Measurements from ENCODE around the gene BCS1L.
A peak's percentile ranks its signal among the peaks of the same experiment; 100 is the strongest.

Gene BCS1L

GRCh38 chr2:218642786-218643185, 16.7 kb upstream of the BCS1L start:
- Histone ChIP-seq H2AFZ (ENCODE audit: insufficient read depth, low read length, poor library complexity) (no peak overlapping the region), H2BK12ac (ENCODE audit: low read length) (no peak overlapping the region), H3K9me3 (ENCODE audit: insufficient read depth, low read depth, low read length) (peaks cover 4% of the 10 kb centered on the region), H4K8ac (ENCODE audit: low read depth, low read length) (no peak overlapping the region), H3K36me3 (ENCODE audit: control insufficient read depth in 1 of 2, insufficient read depth in 2 of 2, low read length in 2 of 2) (peaks cover 60 to 72% of the 10 kb centered on the region in 2 experiments), H3K4me2 (ENCODE audit: low read length) (no peak overlapping the region), H2BK120ac (ENCODE audit: insufficient read depth, low read length, poor library complexity) (no peak overlapping the region), H3K14ac (ENCODE audit: low read length) (no peak overlapping the region), H3K4me3 (ENCODE audit: low read depth, low read length) (no peak overlapping the region), H2AK5ac (ENCODE audit: low read length) (no peak overlapping the region), H3K27ac (ENCODE audit: low read depth, low read length) (no peak overlapping the region), H3K79me2 (ENCODE audit: control insufficient read depth, insufficient read depth, low read length, poor library complexity) (no peaks in the 10 kb centered on the region), H3K79me1 (ENCODE audit: low read length) (no peaks in the 10 kb centered on the region), H4K12ac (ENCODE audit: low read depth, low read length) (no peak overlapping the region), H2BK5ac (ENCODE audit: low read depth, low read length, poor library complexity) (no peak overlapping the region), H3K27me3 (ENCODE audit: insufficient read depth, low read length) (no peaks in the 10 kb centered on the region), H3K4ac (ENCODE audit: low read depth, low read length) (no peak overlapping the region), H3K23ac (ENCODE audit: low read length) (no peak overlapping the region), H3K9ac (ENCODE audit: low read length) (no peak overlapping the region), H4K91ac (ENCODE audit: low read depth, low read length) (no peak overlapping the region), H3K18ac (ENCODE audit: low read length) (no peak overlapping the region), H3K4me1 (ENCODE audit: control insufficient read depth in 1 of 2, insufficient read depth in 2 of 2, low read length in 2 of 2) (no peaks in the 10 kb centered on the region)
- no peak for DNase-seq
- WGBS (ENCODE audit: extremely low coverage, insufficient coverage, insufficient read length), result no CpG with 5 or more reads among the region's 17 CpGs

GRCh38 chr2:218643751-218644310, 15.7 kb upstream of the BCS1L start:
- H2AFZ ChIP-seq (ENCODE audit: insufficient read depth, low read length, poor library complexity), result no peak overlapping the region
- H4K12ac ChIP-seq (ENCODE audit: low read depth, low read length), result no peak overlapping the region
- H3K4me1 ChIP-seq (ENCODE audit: control insufficient read depth in 1 of 2, insufficient read depth in 2 of 2, low read length in 2 of 2), result no peaks in the 10 kb centered on the region
- H3K14ac ChIP-seq (ENCODE audit: low read length), result no peak overlapping the region
- H3K27ac ChIP-seq (ENCODE audit: low read depth, low read length), result no peak overlapping the region
- H3K4me2 ChIP-seq (ENCODE audit: low read length), result no peak overlapping the region
- no peaks in the 10 kb centered on the region for H3K27me3 ChIP-seq (ENCODE audit: insufficient read depth, low read length)
- no peak overlapping the region for H2BK12ac ChIP-seq (ENCODE audit: low read length)
- no peak overlapping the region for H4K8ac ChIP-seq (ENCODE audit: low read depth, low read length)
- peaks cover 4% of the 10 kb centered on the region for H3K9me3 ChIP-seq (ENCODE audit: insufficient read depth, low read depth, low read length)
- no peak overlapping the region for H3K9ac ChIP-seq (ENCODE audit: low read length)
- WGBS (ENCODE audit: extremely low coverage, insufficient coverage, insufficient read length), result no CpG with 5 or more reads among the region's 10 CpGs
- H3K4me3 ChIP-seq (ENCODE audit: low read depth, low read length), result no peak overlapping the region
- no peak overlapping the region for H2AK5ac ChIP-seq (ENCODE audit: low read length)
- H3K36me3 ChIP-seq (ENCODE audit: control insufficient read depth in 1 of 2, insufficient read depth in 2 of 2, low read length in 2 of 2), result peaks cover 60 to 71% of the 10 kb centered on the region in 2 experiments
- H3K79me2 ChIP-seq (ENCODE audit: control insufficient read depth, insufficient read depth, low read length, poor library complexity), result no peaks in the 10 kb centered on the region
- no peak overlapping the region for H2BK5ac ChIP-seq (ENCODE audit: low read depth, low read length, poor library complexity)
- H3K23ac ChIP-seq (ENCODE audit: low read length), result no peak overlapping the region
- H2BK120ac ChIP-seq (ENCODE audit: insufficient read depth, low read length, poor library complexity), result no peak overlapping the region
- H3K18ac ChIP-seq (ENCODE audit: low read length), result no peak overlapping the region
- no peak overlapping the region for H4K91ac ChIP-seq (ENCODE audit: low read depth, low read length)
- H3K4ac ChIP-seq (ENCODE audit: low read depth, low read length), result no peak overlapping the region
- no peaks in the 10 kb centered on the region for H3K79me1 ChIP-seq (ENCODE audit: low read length)
- DNase-seq, result peak in 1 of 2 donors; percentile 17

- no peak overlapping the region for H2AFZ ChIP-seq (ENCODE audit: insufficient read depth, low read length, poor library complexity)
- H3K79me1 ChIP-seq (ENCODE audit: low read length), result no peaks in the 10 kb centered on the region
- no peaks in the 10 kb centered on the region for H3K79me2 ChIP-seq (ENCODE audit: control insufficient read depth, insufficient read depth, low read length, poor library complexity)
- no peak overlapping the region for H3K9ac ChIP-seq (ENCODE audit: low read length)
- DNase-seq, result no peak
- H4K12ac ChIP-seq (ENCODE audit: low read depth, low read length), result no peak overlapping the region
- no peak overlapping the region for H4K91ac ChIP-seq (ENCODE audit: low read depth, low read length)
- no peak overlapping the region for H4K8ac ChIP-seq (ENCODE audit: low read depth, low read length)
- no CpG with 5 or more reads among the region's 11 CpGs for WGBS (ENCODE audit: extremely low coverage, insufficient coverage, insufficient read length)
- H3K9me3 ChIP-seq (ENCODE audit: insufficient read depth, low read depth, low read length), result peaks cover 4% of the 10 kb centered on the region
- H3K18ac ChIP-seq (ENCODE audit: low read length), result no peak overlapping the region
- no peaks in the 10 kb centered on the region for H3K4me1 ChIP-seq (ENCODE audit: control insufficient read depth in 1 of 2, insufficient read depth in 2 of 2, low read length in 2 of 2)
- no peak overlapping the region for H3K14ac ChIP-seq (ENCODE audit: low read length)
- no peak overlapping the region for H2BK5ac ChIP-seq (ENCODE audit: low read depth, low read length, poor library complexity)
- no peak overlapping the region for H3K4me3 ChIP-seq (ENCODE audit: low read depth, low read length)
- H3K27me3 ChIP-seq (ENCODE audit: insufficient read depth, low read length), result no peaks in the 10 kb centered on the region
- H3K4ac ChIP-seq (ENCODE audit: low read depth, low read length), result no peak overlapping the region
- H3K4me2 ChIP-seq (ENCODE audit: low read length), result no peak overlapping the region
- peaks cover 59 to 72% of the 10 kb centered on the region in 2 experiments for H3K36me3 ChIP-seq (ENCODE audit: control insufficient read depth in 1 of 2, insufficient read depth in 2 of 2, low read length in 2 of 2)
- no peak overlapping the region for H2BK12ac ChIP-seq (ENCODE audit: low read length)
- H2AK5ac ChIP-seq (ENCODE audit: low read length), result no peak overlapping the region
- H2BK120ac ChIP-seq (ENCODE audit: insufficient read depth, low read length, poor library complexity), result no peak overlapping the region
- no peak overlapping the region for H3K23ac ChIP-seq (ENCODE audit: low read length)
- H3K27ac ChIP-seq (ENCODE audit: low read depth, low read length), result no peak overlapping the region
Observed at GRCh38 chr2:218644721-218645120, 14.8 kb upstream of the BCS1L start.

GRCh38 chr2:218645126-218645525, 14.4 kb upstream of the BCS1L start:
- no peak for DNase-seq
- Histone ChIP-seq H3K27ac (ENCODE audit: low read depth, low read length) (no peak overlapping the region), H4K91ac (ENCODE audit: low read depth, low read length) (no peak overlapping the region), H3K9me3 (ENCODE audit: insufficient read depth, low read depth, low read length) (peaks cover 4% of the 10 kb centered on the region), H3K4me2 (ENCODE audit: low read length) (no peak overlapping the region), H3K79me1 (ENCODE audit: low read length) (no peaks in the 10 kb centered on the region), H3K27me3 (ENCODE audit: insufficient read depth, low read length) (no peaks in the 10 kb centered on the region), H4K12ac (ENCODE audit: low read depth, low read length) (no peak overlapping the region), H3K79me2 (ENCODE audit: control insufficient read depth, insufficient read depth, low read length, poor library complexity) (no peaks in the 10 kb centered on the region), H2BK120ac (ENCODE audit: insufficient read depth, low read length, poor library complexity) (no peak overlapping the region), H3K23ac (ENCODE audit: low read length) (no peak overlapping the region), H2BK5ac (ENCODE audit: low read depth, low read length, poor library complexity) (no peak overlapping the region), H3K36me3 (ENCODE audit: control insufficient read depth in 1 of 2, insufficient read depth in 2 of 2, low read length in 2 of 2) (peaks cover 59 to 71% of the 10 kb centered on the region in 2 experiments), H3K18ac (ENCODE audit: low read length) (no peak overlapping the region), H2AK5ac (ENCODE audit: low read length) (no peak overlapping the region), H2AFZ (ENCODE audit: insufficient read depth, low read length, poor library complexity) (no peak overlapping the region), H3K4me1 (ENCODE audit: control insufficient read depth in 1 of 2, insufficient read depth in 2 of 2, low read length in 2 of 2) (no peaks in the 10 kb centered on the region), H3K4me3 (ENCODE audit: low read depth, low read length) (no peak overlapping the region), H3K9ac (ENCODE audit: low read length) (no peak overlapping the region), H4K8ac (ENCODE audit: low read depth, low read length) (no peak overlapping the region), H2BK12ac (ENCODE audit: low read length) (no peak overlapping the region), H3K14ac (ENCODE audit: low read length) (no peak overlapping the region), H3K4ac (ENCODE audit: low read depth, low read length) (no peak overlapping the region)
- no CpG with 5 or more reads among the region's 1 CpG for WGBS (ENCODE audit: extremely low coverage, insufficient coverage, insufficient read length)

Data from trophoblast cell (in vitro differentiated cells and primary cell).